ENCODE results near the gene GPR18. TPM values are rescaled to one million over a fixed set of nuclear protein-coding genes. Genes with fewer than 3 reads are reported as not detected.

The GPR18 gene
- 45.4 and 126 TPM in 2 replicates for total RNA-seq (2014; rRNA removed; shearing (Covaris generic); ENCODE audit: low replicate concordance)

- H2AFZ ChIP-seq (ENCODE audit: low read length), result no peak within 1 kb of the TSS
- peak within 1 kb of the TSS; percentile 98 for H3K27ac ChIP-seq (ENCODE audit: low read length)
- H3K4me3 ChIP-seq (ENCODE audit: low read length), result peak within 1 kb of the TSS; percentile 78
- H3K4me1 ChIP-seq (ENCODE audit: low read length), result peaks cover 77% of the 10 kb centered on the region
- H3K9me2 ChIP-seq (replicated peaks; ENCODE audit: insufficient read depth, low read length), result no peaks in the 10 kb centered on the region
- H3K4me2 ChIP-seq (ENCODE audit: low read depth, low read length, poor library complexity, severe bottlenecking), result peak within 1 kb of the TSS; percentile 91
- peaks cover 15% of the 10 kb centered on the region for H4K20me1 ChIP-seq (ENCODE audit: insufficient read depth, low read depth, low read length)
- peaks cover 25% of the 10 kb centered on the region for H3K36me3 ChIP-seq (ENCODE audit: insufficient read depth, low read length)
- no peaks in the 10 kb centered on the region for H3K9me3 ChIP-seq (ENCODE audit: low read length)
- peak within 1 kb of the TSS; percentile 73 for H3K9ac ChIP-seq (ENCODE audit: low read length)
- peaks cover 80% of the 10 kb centered on the region for H3K79me2 ChIP-seq (ENCODE audit: low read length)
- H3K27me3 ChIP-seq (ENCODE audit: low read length), result no peaks in the 10 kb centered on the region
- peak; percentile 90 for DNase-seq
Measured at GRCh38 chr13:99258210-99258860, at the start of gene GPR18. GPR18 (minus strand) TSS chr13:99258379; CDS start chr13:99255872, 2,507 bp downstream.

- Histone ChIP-seq H3K36me3 (ENCODE audit: insufficient read depth, low read length) (peaks cover 13% of the 10 kb centered on the region), H3K79me2 (ENCODE audit: low read length) (peaks cover 73% of the 10 kb centered on the region), H3K9me2 (replicated peaks; ENCODE audit: insufficient read depth, low read length) (no peaks in the 10 kb centered on the region), H4K20me1 (ENCODE audit: insufficient read depth, low read depth, low read length) (no peaks in the 10 kb centered on the region), H2AFZ (ENCODE audit: low read length) (no peak overlapping the region), H3K4me2 (ENCODE audit: low read depth, low read length, poor library complexity, severe bottlenecking) (no peak overlapping the region), H3K27me3 (ENCODE audit: low read length) (no peaks in the 10 kb centered on the region), H3K27ac (ENCODE audit: low read length) (peak overlapping the region; percentile 58; the same call in 1 of the 2 replicates), H3K9ac (ENCODE audit: low read length) (no peak overlapping the region), H3K9me3 (ENCODE audit: low read length) (no peaks in the 10 kb centered on the region), H3K4me3 (ENCODE audit: low read length) (no peak overlapping the region), H3K4me1 (ENCODE audit: low read length) (peaks cover 38% of the 10 kb centered on the region)
- no peak for DNase-seq
Measured at GRCh38 chr13:99307648-99308339, 49.6 kb upstream of the GPR18 start.

- peaks cover 40% of the 10 kb centered on the region for H3K4me1 ChIP-seq (ENCODE audit: low read length)
- H4K20me1 ChIP-seq (ENCODE audit: insufficient read depth, low read depth, low read length), result no peaks in the 10 kb centered on the region
- H3K79me2 ChIP-seq (ENCODE audit: low read length), result peaks cover 73% of the 10 kb centered on the region
- peak within 1 kb of the TSS; percentile 58 for H3K27ac ChIP-seq (ENCODE audit: low read length)
- peak within 1 kb of the TSS; percentile 30 for H3K4me2 ChIP-seq (ENCODE audit: low read depth, low read length, poor library complexity, severe bottlenecking)
- H2AFZ ChIP-seq (ENCODE audit: low read length), result no peak within 1 kb of the TSS
- H3K4me3 ChIP-seq (ENCODE audit: low read length), result no peak within 1 kb of the TSS
- no peak within 1 kb of the TSS for H3K9ac ChIP-seq (ENCODE audit: low read length)
- DNase-seq, result no peak
- H3K36me3 ChIP-seq (ENCODE audit: insufficient read depth, low read length), result peaks cover 13% of the 10 kb centered on the region
- no peaks in the 10 kb centered on the region for H3K9me2 ChIP-seq (replicated peaks; ENCODE audit: insufficient read depth, low read length)
- H3K9me3 ChIP-seq (ENCODE audit: low read length), result no peaks in the 10 kb centered on the region
- no peaks in the 10 kb centered on the region for H3K27me3 ChIP-seq (ENCODE audit: low read length)
Measured at GRCh38 chr13:99307247-99307646, 49.1 kb upstream of the GPR18 start, which contains the start of gene GPR183. GPR183 (minus strand) TSS chr13:99307399; CDS start chr13:99296145, 11,254 bp downstream.

- Histone ChIP-seq H3K4me3 (ENCODE audit: low read length) (no peak overlapping the region), H2AFZ (ENCODE audit: low read length) (no peak overlapping the region), H3K4me1 (ENCODE audit: low read length) (peaks cover 46% of the 10 kb centered on the region), H4K20me1 (ENCODE audit: insufficient read depth, low read depth, low read length) (no peaks in the 10 kb centered on the region), H3K27me3 (ENCODE audit: low read length) (no peaks in the 10 kb centered on the region), H3K9ac (ENCODE audit: low read length) (no peak overlapping the region), H3K27ac (ENCODE audit: low read length) (no peak overlapping the region), H3K4me2 (ENCODE audit: low read depth, low read length, poor library complexity, severe bottlenecking) (no peak overlapping the region), H3K9me2 (replicated peaks; ENCODE audit: insufficient read depth, low read length) (no peaks in the 10 kb centered on the region), H3K79me2 (ENCODE audit: low read length) (peaks cover 72% of the 10 kb centered on the region), H3K9me3 (ENCODE audit: low read length) (no peaks in the 10 kb centered on the region), H3K36me3 (ENCODE audit: insufficient read depth, low read length) (peaks cover 13% of the 10 kb centered on the region)
- DNase-seq, result no peak
Measured at GRCh38 chr13:99305566-99305965, 47.4 kb upstream of the GPR18 start.

- Histone ChIP-seq H3K36me3 (ENCODE audit: insufficient read depth, low read length) (peaks cover 13% of the 10 kb centered on the region), H3K9me3 (ENCODE audit: low read length) (no peaks in the 10 kb centered on the region), H3K4me2 (ENCODE audit: low read depth, low read length, poor library complexity, severe bottlenecking) (no peak overlapping the region), H3K27ac (ENCODE audit: low read length) (no peak overlapping the region), H3K4me3 (ENCODE audit: low read length) (no peak overlapping the region), H3K9me2 (replicated peaks; ENCODE audit: insufficient read depth, low read length) (no peaks in the 10 kb centered on the region), H4K20me1 (ENCODE audit: insufficient read depth, low read depth, low read length) (no peaks in the 10 kb centered on the region), H3K27me3 (ENCODE audit: low read length) (no peaks in the 10 kb centered on the region), H3K79me2 (ENCODE audit: low read length) (peaks cover 72% of the 10 kb centered on the region), H3K9ac (ENCODE audit: low read length) (no peak overlapping the region), H3K4me1 (ENCODE audit: low read length) (peaks cover 48% of the 10 kb centered on the region), H2AFZ (ENCODE audit: low read length) (no peak overlapping the region)
- DNase-seq, result no peak
Measured at GRCh38 chr13:99305158-99305557, 47.0 kb upstream of the GPR18 start.

- Histone ChIP-seq H3K4me1 (ENCODE audit: low read length) (peaks cover 49% of the 10 kb centered on the region), H3K4me2 (ENCODE audit: low read depth, low read length, poor library complexity, severe bottlenecking) (no peak overlapping the region), H3K79me2 (ENCODE audit: low read length) (peaks cover 72% of the 10 kb centered on the region)
Measured at GRCh38 chr13:99304541-99304940, 46.4 kb upstream of the GPR18 start.

GRCh38 chr13:99303863-99304521 is 45.8 kb upstream of the GPR18 start:
- no peak overlapping the region for H3K9ac ChIP-seq (ENCODE audit: low read length)
- no peak for DNase-seq
- peaks cover 13% of the 10 kb centered on the region for H3K36me3 ChIP-seq (ENCODE audit: insufficient read depth, low read length)
- H3K27ac ChIP-seq (ENCODE audit: low read length), result no peak overlapping the region
- H3K9me3 ChIP-seq (ENCODE audit: low read length), result no peaks in the 10 kb centered on the region
- H2AFZ ChIP-seq (ENCODE audit: low read length), result no peak overlapping the region
- no peak overlapping the region for H3K4me3 ChIP-seq (ENCODE audit: low read length)
- no peaks in the 10 kb centered on the region for H4K20me1 ChIP-seq (ENCODE audit: insufficient read depth, low read depth, low read length)
- no peak overlapping the region for H3K4me2 ChIP-seq (ENCODE audit: low read depth, low read length, poor library complexity, severe bottlenecking)
- H3K79me2 ChIP-seq (ENCODE audit: low read length), result peaks cover 73% of the 10 kb centered on the region
- H3K4me1 ChIP-seq (ENCODE audit: low read length), result peaks cover 54% of the 10 kb centered on the region
- H3K27me3 ChIP-seq (ENCODE audit: low read length), result no peaks in the 10 kb centered on the region
- H3K9me2 ChIP-seq (replicated peaks; ENCODE audit: insufficient read depth, low read length), result no peaks in the 10 kb centered on the region

More at GRCh38 chr13:99304541-99304940, 46.4 kb upstream of the GPR18 start:
- Histone ChIP-seq H3K27ac (ENCODE audit: low read length) (no peak overlapping the region), H3K9ac (ENCODE audit: low read length) (no peak overlapping the region), H3K9me2 (replicated peaks; ENCODE audit: insufficient read depth, low read length) (no peaks in the 10 kb centered on the region), H3K27me3 (ENCODE audit: low read length) (no peaks in the 10 kb centered on the region), H3K9me3 (ENCODE audit: low read length) (no peaks in the 10 kb centered on the region), H3K4me3 (ENCODE audit: low read length) (no peak overlapping the region), H3K36me3 (ENCODE audit: insufficient read depth, low read length) (peaks cover 13% of the 10 kb centered on the region), H2AFZ (ENCODE audit: low read length) (no peak overlapping the region), H4K20me1 (ENCODE audit: insufficient read depth, low read depth, low read length) (no peaks in the 10 kb centered on the region)
- DNase-seq, result no peak

Measured in Karpas-422 (cell line).